ENCODE measurements around the gene CCDC158. TPM values are rescaled to one million over a fixed set of nuclear protein-coding genes. Genes with fewer than 3 reads are reported as not detected.

CCDC158 gene
- polyA plus RNA-seq, 3 donors = not detected

DNA sequence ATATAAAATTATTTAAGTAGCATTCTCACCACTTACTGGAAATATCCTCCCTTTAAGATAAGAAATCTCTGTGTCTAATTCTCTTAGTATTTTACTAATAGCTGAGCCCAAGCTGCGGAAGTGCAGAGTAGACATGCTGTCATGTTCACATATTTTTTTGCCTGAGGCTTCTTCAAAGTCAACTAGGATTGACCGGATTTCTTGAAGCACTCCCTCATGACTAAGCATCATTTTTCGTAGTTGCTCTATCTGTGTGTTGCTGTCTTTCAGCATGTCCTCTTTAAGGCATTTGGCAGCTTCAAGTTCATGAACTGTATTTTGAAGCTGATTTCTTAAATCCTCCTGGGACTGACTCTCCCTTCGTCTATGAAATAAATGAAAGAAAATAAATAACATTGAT is 36.9 kb downstream of the CCDC158 start:
- Mint-ChIP-seq H3K27me3 (ENCODE audit: low read depth in 3 of 3) (peaks cover 0 to 9% (median 2%) of the 10 kb centered on the region in 3 donors), H3K9me3 (peaks cover 0 to 15% (median 6%) of the 10 kb centered on the region in 7 donors), H3K27ac (peak overlapping the region in 2 of 7 donors; percentile 29 to 36), H3K4me1 (peaks cover 32% of the 10 kb centered on the region), H3K4me3 (no peak overlapping the region), H3K36me3 (peaks cover 0 to 3% of the 10 kb centered on the region in 2 donors)
- Histone ChIP-seq H3K4me2 (replicated peaks; ENCODE audit: extremely low read depth, low read length, poor library complexity, severe bottlenecking) (no peak overlapping the region), H3K27ac (ENCODE audit: low read depth in 1 of 2, low read length in 2 of 2) (no peak overlapping the region), H3K4me1 (ENCODE audit: control insufficient read depth in 1 of 2, insufficient read depth in 2 of 2, low read length in 2 of 2) (peaks cover 15 to 16% of the 10 kb centered on the region in 2 donors), H3K9me3 (replicated peaks in 1 of 2; ENCODE audit: control insufficient read depth in 1 of 2, insufficient read depth in 1 of 2, low read length in 2 of 2) (peaks cover 0 to 5% of the 10 kb centered on the region in 2 donors), H3K9ac (ENCODE audit: insufficient read depth, low read length, poor library complexity, severe bottlenecking) (no peak overlapping the region), H3K36me3 (replicated peaks in 1 of 2; ENCODE audit: control insufficient read depth in 1 of 2, insufficient read depth in 2 of 2, low read length in 2 of 2) (no peaks in the 10 kb centered on the region), H3K4me3 (replicated peaks in 1 of 3; ENCODE audit: low read depth in 2 of 3, low read length in 3 of 3) (no peak overlapping the region), H4K20me1 (ENCODE audit: insufficient read depth, low read length) (no peaks in the 10 kb centered on the region), H3K27me3 (ENCODE audit: control insufficient read depth in 2 of 2, insufficient read depth in 2 of 2, low read length in 2 of 2) (no peaks in the 10 kb centered on the region), H3K79me2 (ENCODE audit: insufficient read depth, low read length) (no peaks in the 10 kb centered on the region), H2AFZ (ENCODE audit: insufficient read depth, low read depth, low read length, poor library complexity, severe bottlenecking) (no peak overlapping the region)
- no peak for DNase-seq
- intact Hi-C loops (cut with micrococcal nuclease) = loop anchor here in 1 of 2 donors (5.0 kb wide), 1 partner anchor 207 kb away; no protein-coding TSS in a partner anchor
- TF ChIP-seq, protein P1, sequence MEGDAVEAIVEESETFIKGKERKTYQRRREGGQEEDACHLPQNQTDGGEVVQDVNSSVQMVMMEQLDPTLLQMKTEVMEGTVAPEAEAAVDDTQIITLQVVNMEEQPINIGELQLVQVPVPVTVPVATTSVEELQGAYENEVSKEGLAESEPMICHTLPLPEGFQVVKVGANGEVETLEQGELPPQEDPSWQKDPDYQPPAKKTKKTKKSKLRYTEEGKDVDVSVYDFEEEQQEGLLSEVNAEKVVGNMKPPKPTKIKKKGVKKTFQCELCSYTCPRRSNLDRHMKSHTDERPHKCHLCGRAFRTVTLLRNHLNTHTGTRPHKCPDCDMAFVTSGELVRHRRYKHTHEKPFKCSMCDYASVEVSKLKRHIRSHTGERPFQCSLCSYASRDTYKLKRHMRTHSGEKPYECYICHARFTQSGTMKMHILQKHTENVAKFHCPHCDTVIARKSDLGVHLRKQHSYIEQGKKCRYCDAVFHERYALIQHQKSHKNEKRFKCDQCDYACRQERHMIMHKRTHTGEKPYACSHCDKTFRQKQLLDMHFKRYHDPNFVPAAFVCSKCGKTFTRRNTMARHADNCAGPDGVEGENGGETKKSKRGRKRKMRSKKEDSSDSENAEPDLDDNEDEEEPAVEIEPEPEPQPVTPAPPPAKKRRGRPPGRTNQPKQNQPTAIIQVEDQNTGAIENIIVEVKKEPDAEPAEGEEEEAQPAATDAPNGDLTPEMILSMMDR (IDR thresholded peaks at IDR 0.05) = no peak
- 92% methylated on average over 3 of the region's 4 CpGs for WGBS (ENCODE audit: insufficient coverage)

DNA sequence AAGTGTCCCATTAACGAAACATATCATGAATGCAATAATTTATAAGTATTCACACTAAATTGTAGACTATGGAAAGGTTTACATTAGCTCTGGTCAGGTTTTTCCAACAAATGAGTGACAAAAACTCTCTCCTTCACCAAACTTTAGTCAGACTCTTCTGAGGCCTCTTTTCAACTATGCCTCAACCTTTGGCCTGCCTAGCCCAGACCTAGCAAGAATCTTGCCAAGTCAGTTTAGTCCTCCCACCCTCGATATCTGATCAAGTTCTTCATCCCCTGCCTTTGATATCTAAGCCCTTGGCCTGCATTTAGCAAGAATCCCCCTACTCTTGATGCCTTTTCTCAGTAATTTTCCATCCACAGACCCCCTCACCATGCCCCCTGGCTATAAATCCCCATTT is 37.9 kb downstream of the CCDC158 start:
- peak overlapping the region in 4 of 7 donors; percentile 11 to 63 (median 36) for H3K27ac Mint-ChIP-seq
- H3K4me1 Mint-ChIP-seq = peaks cover 34% of the 10 kb centered on the region
- peaks cover 0 to 9% (median 2%) of the 10 kb centered on the region in 3 donors for H3K27me3 Mint-ChIP-seq (ENCODE audit: low read depth in 3 of 3)
- no peaks in the 10 kb centered on the region for H4K20me1 ChIP-seq (ENCODE audit: insufficient read depth, low read length)
- no peaks in the 10 kb centered on the region for H3K36me3 ChIP-seq (replicated peaks in 1 of 2; ENCODE audit: control insufficient read depth in 1 of 2, insufficient read depth in 2 of 2, low read length in 2 of 2)
- peaks cover 15 to 16% of the 10 kb centered on the region in 2 donors for H3K4me1 ChIP-seq (ENCODE audit: control insufficient read depth in 1 of 2, insufficient read depth in 2 of 2, low read length in 2 of 2)
- intact Hi-C loops (cut with micrococcal nuclease) = loop anchor here in 1 of 2 donors (5.0 kb wide), 1 partner anchor 206 kb away; no protein-coding TSS in a partner anchor
- peaks cover 0 to 5% of the 10 kb centered on the region in 2 donors for H3K9me3 ChIP-seq (replicated peaks in 1 of 2; ENCODE audit: control insufficient read depth in 1 of 2, insufficient read depth in 1 of 2, low read length in 2 of 2)
- H3K36me3 Mint-ChIP-seq = peaks cover 0 to 3% of the 10 kb centered on the region in 2 donors
- TF ChIP-seq, protein P1 (IDR thresholded peaks at IDR 0.05) = no peak
- no peak for DNase-seq
- H3K4me3 ChIP-seq (replicated peaks in 1 of 3; ENCODE audit: low read depth in 2 of 3, low read length in 3 of 3) = no peak overlapping the region
- 92% methylated on average over 1 of the region's 2 CpGs for WGBS (ENCODE audit: insufficient coverage)
- H3K4me2 ChIP-seq (replicated peaks; ENCODE audit: extremely low read depth, low read length, poor library complexity, severe bottlenecking) = no peak overlapping the region
- no peaks in the 10 kb centered on the region for H3K79me2 ChIP-seq (ENCODE audit: insufficient read depth, low read length)
- no peak overlapping the region for H3K4me3 Mint-ChIP-seq
- H3K27me3 ChIP-seq (ENCODE audit: control insufficient read depth in 2 of 2, insufficient read depth in 2 of 2, low read length in 2 of 2) = no peaks in the 10 kb centered on the region
- H3K9ac ChIP-seq (ENCODE audit: insufficient read depth, low read length, poor library complexity, severe bottlenecking) = no peak overlapping the region
- peaks cover 0 to 9% (median 6%) of the 10 kb centered on the region in 7 donors for H3K9me3 Mint-ChIP-seq
- no peak overlapping the region for H3K27ac ChIP-seq (ENCODE audit: low read depth in 1 of 2, low read length in 2 of 2)
- H2AFZ ChIP-seq (ENCODE audit: insufficient read depth, low read depth, low read length, poor library complexity, severe bottlenecking) = no peak overlapping the region
